GM21515 (cell line): ENCODE measurements around the gene DLGAP4.

ENCODE experiments used
- ATAC-seq: cut with Tn5 transposase; IDR thresholded peaks from one replicate; pipeline ENCODE4 v1.9.1; 2021; ENCODE audit not compliant: unreplicated experiment

DLGAP4 gene

GRCh38 chr20:36274181-36274841, 31.8 kb upstream of the DLGAP4 start:
- ATAC-seq, result no peak

- ATAC-seq, result no peak
Observed at GRCh38 chr20:36275011-36275410, 31.1 kb upstream of the DLGAP4 start.

- ATAC-seq, result no peak
Observed at GRCh38 chr20:36275441-36276189, 30.5 kb upstream of the DLGAP4 start.

- no peak for ATAC-seq
Observed at GRCh38 chr20:36277546-36277945, 28.6 kb upstream of the DLGAP4 start.

GRCh38 chr20:36279362-36279761, 26.8 kb upstream of the DLGAP4 start:
- no peak for ATAC-seq

GRCh38 chr20:36279776-36280175, 26.4 kb upstream of the DLGAP4 start:
- no peak for ATAC-seq

- ATAC-seq, result no peak
Observed at GRCh38 chr20:36281785-36282380, 24.3 kb upstream of the DLGAP4 start.

GRCh38 chr20:36284751-36285150, 21.4 kb upstream of the DLGAP4 start:
- no peak for ATAC-seq

- no peak for ATAC-seq
Observed at GRCh38 chr20:36285746-36286447, 20.2 kb upstream of the DLGAP4 start.

GRCh38 chr20:36297656-36298055, 8.5 kb upstream of the DLGAP4 start:
- ATAC-seq, result no peak

GRCh38 chr20:36298061-36298460, 8.1 kb upstream of the DLGAP4 start:
- ATAC-seq, result no peak

- no peak for ATAC-seq
Observed at GRCh38 chr20:36298795-36299339, 7.3 kb upstream of the DLGAP4 start.

- ATAC-seq, result no peak
Observed at GRCh38 chr20:36299459-36299858, 6.7 kb upstream of the DLGAP4 start.

- ATAC-seq, result no peak
Observed at GRCh38 chr20:36301359-36302119, 4.6 kb upstream of the DLGAP4 start.

GRCh38 chr20:36303020-36303595, 3.0 kb upstream of the DLGAP4 start:
- no peak for ATAC-seq

GRCh38 chr20:36303831-36304230, 2.3 kb upstream of the DLGAP4 start:
- ATAC-seq, result no peak

- ATAC-seq, result no peak
Observed at GRCh38 chr20:36304786-36305495, 1.2 kb upstream of the DLGAP4 start.

GRCh38 chr20:36306553-36307411, 643 bp downstream of the DLGAP4 start:
- ATAC-seq, result no peak
